PC-3 (cell line): Measurements from ENCODE around the gene WDFY4. TPM values are rescaled to one million over a fixed set of nuclear protein-coding genes. Genes with fewer than 3 reads are reported as not detected.

Experiments used
- ATAC-seq: fragments of 200-7000 bp; cut with Tn5 transposase; 2 replicates; pipeline ENCODE4 v1.9.1; 2020; ENCODE audit warnings: mild to moderate bottlenecking, moderate library complexity
- BruUV-seq: library from RNA; stranded (reverse); fragments of 400-500 nt; replicated peaks from 2 replicates; lab custom pipeline; 2021; lab: Mats Ljungman, UMichigan
- CTCF ChIA-PET: fragments of 300-600 bp; sonication (Branson Sonifier 250); formaldehyde crosslinking; loops from one replicate; lab custom pipeline; 2022; ENCODE audit warnings: antibody characterized with exemption; lab: Charles Lee
- POLR2A ChIA-PET: fragments of 300-600 bp; sonication (Branson Sonifier 250); formaldehyde crosslinking; loops from one replicate; lab custom pipeline; 2022; ENCODE audit warnings: antibody characterized with exemption; ENCODE audit not compliant: unreplicated experiment; lab: Charles Lee
- DNase-seq: peaks from one replicate; pipeline ENCODE4 v3.0.0-alpha.2; 2015
- H2AFZ ChIP-seq: fragments of 300-600 bp; sonication (generic); 2 replicates; pipeline ENCODE4 v1.6.0; 2016; ENCODE audit warnings: antibody characterized with exemption, low read length
- H3F3A ChIP-seq: fragments of 300-600 bp; sonication (generic); one replicate; pipeline ENCODE4 v1.6.0; 2017; ENCODE audit warnings: antibody characterized with exemption, low read length, control low read depth, mild to moderate bottlenecking; ENCODE audit not compliant: unreplicated experiment
- H3K27ac ChIP-seq: fragments of 300-600 bp; sonication (generic); 2 replicates; pipeline ENCODE4 v1.5.1; 2016; ENCODE audit warnings: mild to moderate bottlenecking, low read length
- H3K27me3 ChIP-seq: fragments of 300-600 bp; sonication (generic); 2 replicates; pipeline ENCODE4 v1.6.1; 2016; ENCODE audit warnings: low read length, mixed read lengths
- H3K36me3 ChIP-seq: fragments of 300-600 bp; sonication (generic); 2 replicates; pipeline ENCODE4 v1.6.1; 2016; ENCODE audit warnings: low read depth, mixed run types, low read length, mixed read lengths
- H3K4me1 ChIP-seq: fragments of 300-600 bp; sonication (generic); 2 replicates; pipeline ENCODE4 v1.5.1; 2016; ENCODE audit warnings: low read length; ENCODE audit not compliant: insufficient read depth
- H3K4me2 ChIP-seq: fragments of 300-600 bp; sonication (generic); 2 replicates; pipeline ENCODE4 v1.6.0; 2016; ENCODE audit warnings: low read length
- H3K4me3 ChIP-seq: fragments of 300-600 bp; sonication (generic); 2 replicates; pipeline ENCODE4 v1.5.1; 2016; ENCODE audit warnings: mild to moderate bottlenecking, low read length, mixed read lengths
- H3K79me2 ChIP-seq: fragments of 300-600 bp; sonication (generic); 2 replicates; pipeline ENCODE4 v1.6.1; 2017; ENCODE audit warnings: low read length, mixed read lengths
- H3K9ac ChIP-seq: fragments of 300-600 bp; sonication (generic); 2 replicates; pipeline ENCODE4 v1.6.0; 2016; ENCODE audit warnings: mild to moderate bottlenecking, low read length
- H3K9me2 ChIP-seq: fragments of 300-600 bp; sonication (generic); replicated peaks from 2 replicates; pipeline ENCODE4 v1.6.1; 2016; ENCODE audit warnings: mixed run types, low read length, mixed read lengths
- H3K9me3 ChIP-seq: fragments of 300-600 bp; sonication (generic); 2 replicates; pipeline ENCODE4 v1.6.1; 2016; ENCODE audit warnings: low read length, mixed read lengths
- H4K20me1 ChIP-seq: fragments of 300-600 bp; sonication (generic); 2 replicates; pipeline ENCODE4 v1.6.1; 2016; ENCODE audit warnings: low read length, mixed read lengths
- EZH2 ChIP-seq: fragments of 300-600 bp; sonication (generic); IDR thresholded peaks from one replicate; pipeline ENCODE4 v1.6.1; 2017; ENCODE audit warnings: antibody characterized with exemption, mild to moderate bottlenecking, low read length; ENCODE audit not compliant: unreplicated experiment
- EZH2phosphoT487 ChIP-seq: fragments of 300-600 bp; sonication (generic); IDR thresholded peaks from 2 replicates; pipeline ENCODE4 v1.6.1; 2018; ENCODE audit warnings: mild to moderate bottlenecking, antibody characterized with exemption, low read length, borderline replicate concordance
- intact Hi-C: fragments of 100-400 bp; cut with micrococcal nuclease; formaldehyde crosslinking; loops from 2 replicates; pipeline ENCODE4 v1.9.0; 2023
- total RNA-seq: library from RNA; depleted of rRNA; stranded (reverse); fragments of >200 nt; gene quantifications from 2 replicates; pipeline ENCODE4 v1.2.3, GENCODE V29; 2014
- TF ChIP-seq, protein P1 (sequence below): fragments of 300-600 bp; sonication (generic); conservative IDR thresholded peaks from 2 replicates; pipeline ENCODE4 v1.5.1; 2017; ENCODE audit warnings: antibody characterized with exemption, low read depth, mild to moderate bottlenecking, low read length

Gene WDFY4
- total RNA-seq, 1 experiment from 2014 or later = not detected

DNA sequence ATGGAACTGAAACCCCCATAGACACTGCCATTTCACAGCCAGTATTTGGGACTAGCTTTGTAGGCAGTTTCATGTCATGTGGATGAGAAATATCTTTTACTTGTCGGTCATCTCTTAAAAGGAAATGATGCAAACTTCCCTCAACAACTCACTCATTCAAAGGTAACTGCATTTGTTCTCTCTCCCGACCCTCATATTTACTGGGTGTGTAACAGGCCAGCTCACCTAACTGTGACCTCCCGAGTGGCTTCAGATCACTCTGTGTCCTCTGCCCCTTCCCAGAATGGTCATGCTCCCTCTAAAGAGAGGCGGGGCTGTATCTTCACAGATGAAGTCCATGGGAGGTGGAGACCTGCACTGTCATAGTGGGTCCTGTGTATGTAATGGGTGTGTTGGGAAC, 240.3 kb downstream of the WDFY4 start:
- H3K27me3 ChIP-seq = peaks cover 70% of the 10 kb centered on the region
- no peaks in the 10 kb centered on the region for H3K79me2 ChIP-seq
- H3K4me3 ChIP-seq = no peak overlapping the region
- no peaks in the 10 kb centered on the region for H3K9me2 ChIP-seq
- ChIA-PET POLR2A (no interaction called here), CTCF (no interaction called here)
- no peaks in the 10 kb centered on the region for H4K20me1 ChIP-seq
- no peak overlapping the region for H3K4me2 ChIP-seq
- no peak for ATAC-seq
- intact Hi-C loops = no loop called here
- no peak for TF ChIP-seq EZH2
- TF ChIP-seq EZH2phosphoT487 = no peak
- TF ChIP-seq, protein P1, sequence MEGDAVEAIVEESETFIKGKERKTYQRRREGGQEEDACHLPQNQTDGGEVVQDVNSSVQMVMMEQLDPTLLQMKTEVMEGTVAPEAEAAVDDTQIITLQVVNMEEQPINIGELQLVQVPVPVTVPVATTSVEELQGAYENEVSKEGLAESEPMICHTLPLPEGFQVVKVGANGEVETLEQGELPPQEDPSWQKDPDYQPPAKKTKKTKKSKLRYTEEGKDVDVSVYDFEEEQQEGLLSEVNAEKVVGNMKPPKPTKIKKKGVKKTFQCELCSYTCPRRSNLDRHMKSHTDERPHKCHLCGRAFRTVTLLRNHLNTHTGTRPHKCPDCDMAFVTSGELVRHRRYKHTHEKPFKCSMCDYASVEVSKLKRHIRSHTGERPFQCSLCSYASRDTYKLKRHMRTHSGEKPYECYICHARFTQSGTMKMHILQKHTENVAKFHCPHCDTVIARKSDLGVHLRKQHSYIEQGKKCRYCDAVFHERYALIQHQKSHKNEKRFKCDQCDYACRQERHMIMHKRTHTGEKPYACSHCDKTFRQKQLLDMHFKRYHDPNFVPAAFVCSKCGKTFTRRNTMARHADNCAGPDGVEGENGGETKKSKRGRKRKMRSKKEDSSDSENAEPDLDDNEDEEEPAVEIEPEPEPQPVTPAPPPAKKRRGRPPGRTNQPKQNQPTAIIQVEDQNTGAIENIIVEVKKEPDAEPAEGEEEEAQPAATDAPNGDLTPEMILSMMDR = no peak
- H2AFZ ChIP-seq = no peak overlapping the region
- no peak overlapping the region for H3K9ac ChIP-seq
- no peak overlapping the region for H3K27ac ChIP-seq
- no peaks in the 10 kb centered on the region for H3K4me1 ChIP-seq
- H3K9me3 ChIP-seq = no peaks in the 10 kb centered on the region
- H3F3A ChIP-seq = no peaks in the 10 kb centered on the region
- no peaks in the 10 kb centered on the region for H3K36me3 ChIP-seq
- no peak for DNase-seq
- no TSS peak for BruUV-seq

DNA sequence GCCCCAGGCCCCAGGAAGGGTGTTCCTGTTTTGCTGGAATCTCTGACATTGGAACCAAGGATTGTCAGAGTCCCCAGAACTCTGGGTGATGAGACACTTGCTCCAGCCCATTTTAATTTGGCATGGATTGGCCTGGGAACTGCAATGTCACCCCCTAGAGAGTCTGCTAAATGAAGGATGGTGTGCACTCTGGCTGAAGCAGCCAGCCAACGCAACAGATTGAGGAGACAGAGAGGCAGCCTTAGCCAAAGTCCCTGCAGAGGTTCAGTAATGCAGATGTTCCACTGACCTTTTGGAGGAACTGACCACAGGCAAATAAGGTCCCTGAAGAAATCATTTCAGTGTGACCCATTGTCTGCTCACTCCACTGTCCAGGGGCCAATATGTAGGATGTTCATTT, 241.6 kb downstream of the WDFY4 start:
- Histone ChIP-seq H3K79me2 (no peaks in the 10 kb centered on the region), H3K36me3 (no peaks in the 10 kb centered on the region), H3K9me3 (no peaks in the 10 kb centered on the region), H4K20me1 (no peaks in the 10 kb centered on the region), H3K4me3 (no peak overlapping the region), H3K4me1 (no peaks in the 10 kb centered on the region), H3K9ac (no peak overlapping the region), H3F3A (no peaks in the 10 kb centered on the region), H3K9me2 (no peaks in the 10 kb centered on the region), H3K4me2 (no peak overlapping the region), H3K27me3 (peaks cover 81% of the 10 kb centered on the region), H3K27ac (no peak overlapping the region), H2AFZ (no peak overlapping the region)
- ChIA-PET POLR2A (no interaction called here), CTCF (no interaction called here)
- DNase-seq (no peak), ATAC-seq (no peak)
- BruUV-seq = no TSS peak
- intact Hi-C loops = no loop called here
- TF ChIP-seq EZH2 = no peak
- TF ChIP-seq, protein P1 = no peak
- TF ChIP-seq EZH2phosphoT487 = no peak

DNA sequence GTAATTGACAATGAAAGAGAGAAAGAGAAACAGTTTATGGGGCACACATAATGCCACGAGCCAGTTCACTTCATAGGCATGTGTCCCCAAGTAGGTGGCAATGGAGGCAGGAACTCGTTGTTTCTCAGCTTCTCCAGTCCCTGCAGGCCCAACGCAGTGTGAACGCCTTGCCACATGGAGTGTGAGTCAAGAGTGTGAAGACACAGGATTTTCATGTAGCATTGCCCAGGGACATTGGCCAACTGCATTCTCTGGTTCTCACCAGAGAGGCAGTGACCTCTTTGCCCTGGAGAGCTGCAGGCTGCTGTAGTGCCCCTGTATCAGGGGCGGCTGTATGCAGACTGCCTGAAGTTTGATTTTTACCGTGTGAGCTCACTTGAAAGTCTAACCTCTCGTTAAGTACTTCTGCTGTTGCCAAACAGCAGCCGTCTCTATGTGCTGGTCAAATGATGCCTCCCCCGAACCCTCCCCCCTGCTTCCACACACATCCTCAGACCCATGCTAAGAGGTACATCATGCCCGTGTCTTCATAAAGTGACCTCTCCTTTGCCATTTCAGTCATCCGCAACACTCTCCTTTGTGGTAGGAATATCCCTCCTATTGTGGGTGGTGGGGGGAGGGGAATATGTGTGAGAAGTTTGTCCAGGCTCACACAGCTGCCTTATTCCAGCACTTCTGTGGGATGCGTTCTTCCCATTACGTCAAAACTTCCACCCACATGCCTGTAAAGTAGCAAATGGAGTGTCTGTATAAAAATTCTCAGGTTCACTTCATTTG, 242.3 kb downstream of the WDFY4 start:
- Histone ChIP-seq H3K9ac (no peak overlapping the region), H3K27me3 (peaks cover 88% of the 10 kb centered on the region), H2AFZ (no peak overlapping the region), H3K9me3 (no peaks in the 10 kb centered on the region), H3K9me2 (no peaks in the 10 kb centered on the region), H4K20me1 (no peaks in the 10 kb centered on the region), H3K4me1 (no peaks in the 10 kb centered on the region), H3K4me3 (no peak overlapping the region), H3K4me2 (no peak overlapping the region), H3K27ac (no peak overlapping the region), H3K79me2 (no peaks in the 10 kb centered on the region), H3K36me3 (no peaks in the 10 kb centered on the region), H3F3A (no peaks in the 10 kb centered on the region)
- ATAC-seq (no peak), DNase-seq (no peak)
- BruUV-seq = no TSS peak
- ChIA-PET CTCF (interaction anchor here (0.6 kb wide), 1 partner anchor 165 kb away, joined by 4 read pairs; no protein-coding TSS in a partner anchor), POLR2A (no interaction called here)
- TF ChIP-seq EZH2 (no peak), EZH2phosphoT487 (no peak)
- TF ChIP-seq, protein P1 = no peak
- intact Hi-C loops = no loop called here
